Smooth muscle cell (in vitro differentiated cells): Measurements from ENCODE around the gene OR6J1. TPM values are rescaled to one million over a fixed set of nuclear protein-coding genes. Genes with fewer than 3 reads are reported as not detected.

Experiments
- DNase-seq: peaks from one replicate; lab custom pipeline; 2025; ENCODE audit not compliant: unreplicated experiment; lab: John Stamatoyannopoulos, UW
- H2AFZ ChIP-seq: fragments of 200-600 bp; sonication (generic); 2 replicates; pipeline ENCODE4 v1.6.0; 2016; ENCODE audit warnings: antibody characterized with exemption, low read depth, mild to moderate bottlenecking
- H3F3A ChIP-seq: fragments of 200-600 bp; sonication (generic); 2 replicates; pipeline ENCODE4 v1.6.0; 2017; ENCODE audit warnings: antibody characterized with exemption, low read depth
- H3K27ac ChIP-seq: fragments of 200-600 bp; sonication (generic); 2 replicates; pipeline ENCODE4 v1.5.1; 2016; ENCODE audit warnings: low read depth, mild to moderate bottlenecking
- H3K27me3 ChIP-seq: fragments of 200-600 bp; sonication (generic); 2 replicates; pipeline ENCODE4 v1.6.1; 2016; ENCODE audit warnings: low read depth, mild to moderate bottlenecking
- H3K36me3 ChIP-seq: fragments of 200-600 bp; sonication (generic); 2 replicates; pipeline ENCODE4 v1.5.1; 2016; ENCODE audit warnings: low read depth
- H3K4me1 ChIP-seq: fragments of 200-600 bp; sonication (generic); 2 replicates; pipeline ENCODE4 v1.5.1; 2016; ENCODE audit warnings: low read depth
- H3K4me2 ChIP-seq: fragments of 200-600 bp; sonication (generic); 2 replicates; pipeline ENCODE4 v1.6.0; 2016; ENCODE audit warnings: mild to moderate bottlenecking
- H3K4me3 ChIP-seq: fragments of 200-600 bp; sonication (generic); 2 replicates; pipeline ENCODE4 v1.5.1; 2016; ENCODE audit warnings: mild to moderate bottlenecking
- H3K79me2 ChIP-seq: fragments of 200-600 bp; sonication (generic); 2 replicates; pipeline ENCODE4 v1.6.0; 2016; ENCODE audit warnings: low read depth, mild to moderate bottlenecking
- H3K9ac ChIP-seq: fragments of 200-600 bp; sonication (generic); 2 replicates; pipeline ENCODE4 v1.6.0; 2016; ENCODE audit warnings: low read depth
- H3K9me3 ChIP-seq: fragments of 200-600 bp; sonication (generic); replicated peaks from 2 replicates; pipeline ENCODE4 v1.5.1; 2016; ENCODE audit warnings: low read depth
- H4K20me1 ChIP-seq: fragments of 200-600 bp; sonication (generic); 2 replicates; pipeline ENCODE4 v1.6.0; 2016; ENCODE audit warnings: low read depth
- CTCF ChIP-seq: fragments of 200-600 bp; sonication (generic); IDR thresholded peaks from 2 replicates; pipeline ENCODE4 v1.5.1; 2017; ENCODE audit warnings: borderline replicate concordance, mild to moderate bottlenecking, antibody characterized with exemption; ENCODE audit not compliant: insufficient read depth, poor library complexity, severe bottlenecking
- WGBS: methylation state at CpG from one replicate; pipeline ENCODE4 v1.1.7; 2016; ENCODE audit warnings: low lambda C conversion rate; 5-methylcytosine and 5-hydroxymethylcytosine counted together
- polyA plus RNA-seq: library from polyadenylated mRNA; unstranded; fragments of >200 nt; fragmentation: Nextera tagmentation; extraction: Ambion mirVana; gene quantifications from 2 replicates; pipeline ENCODE4 v1.2.1, GENCODE V29; 2016
- total RNA-seq: library from RNA; depleted of rRNA; stranded (reverse); fragments of >200 nt; gene quantifications from 2 replicates; pipeline ENCODE4 v1.2.3, GENCODE V29; 2014

OR6J1 gene
- total and polyA plus RNA-seq, 2 experiments from 2014 or later: not detected

GRCh38 chr14:22634233-22634900, 9.8 kb downstream of the OR6J1 start:
- no peak overlapping the region for H2AFZ ChIP-seq
- WGBS: 87% methylated on average over 8 of the region's 8 CpGs
- no peaks in the 10 kb centered on the region for H4K20me1 ChIP-seq
- no peaks in the 10 kb centered on the region for H3K4me1 ChIP-seq
- H3K9me3 ChIP-seq: no peaks in the 10 kb centered on the region
- no peaks in the 10 kb centered on the region for H3K27me3 ChIP-seq
- H3K4me3 ChIP-seq: no peak overlapping the region
- H3K9ac ChIP-seq: no peak overlapping the region
- H3K36me3 ChIP-seq: no peaks in the 10 kb centered on the region
- H3K4me2 ChIP-seq: no peak overlapping the region
- H3K79me2 ChIP-seq: no peaks in the 10 kb centered on the region
- DNase-seq: no peak
- no peaks in the 10 kb centered on the region for H3F3A ChIP-seq
- no peak overlapping the region for H3K27ac ChIP-seq
- no peak for TF ChIP-seq CTCF

GRCh38 chr14:22630486-22630885, 13.7 kb downstream of the OR6J1 start:
- Histone ChIP-seq H3K4me3 (no peak overlapping the region), H4K20me1 (no peaks in the 10 kb centered on the region), H2AFZ (no peak overlapping the region), H3K9me3 (no peaks in the 10 kb centered on the region), H3K79me2 (no peaks in the 10 kb centered on the region), H3K4me1 (no peaks in the 10 kb centered on the region), H3K27me3 (no peaks in the 10 kb centered on the region), H3K27ac (no peak overlapping the region), H3F3A (no peaks in the 10 kb centered on the region), H3K36me3 (no peaks in the 10 kb centered on the region), H3K9ac (no peak overlapping the region), H3K4me2 (no peak overlapping the region)
- no peak for TF ChIP-seq CTCF
- no peak for DNase-seq
- 92% methylated on average over 2 of the region's 2 CpGs for WGBS

DNA sequence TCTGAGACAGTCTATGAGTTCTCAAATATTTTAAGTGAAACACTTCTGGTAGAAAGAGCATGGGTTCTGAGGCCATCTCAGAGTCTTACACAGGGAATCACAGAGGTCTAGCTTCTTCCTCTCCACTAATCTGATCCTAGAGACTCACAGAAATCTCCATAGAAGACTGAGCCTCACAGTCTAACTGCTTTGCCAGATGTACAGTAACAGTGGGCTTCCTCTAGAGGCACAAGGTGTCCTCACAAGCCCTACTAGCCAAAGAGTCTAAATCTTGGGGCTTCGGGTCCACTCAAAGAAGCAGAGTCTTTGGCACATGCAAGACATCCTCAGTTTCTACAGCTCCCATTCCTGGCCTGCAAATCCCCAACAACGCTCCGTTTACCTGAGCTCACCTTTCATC, 14.1 kb downstream of the OR6J1 start:
- Histone ChIP-seq H2AFZ (no peak overlapping the region), H3K9me3 (no peaks in the 10 kb centered on the region), H3K79me2 (no peaks in the 10 kb centered on the region), H3K4me1 (no peaks in the 10 kb centered on the region), H4K20me1 (no peaks in the 10 kb centered on the region), H3K4me3 (no peak overlapping the region), H3K27ac (no peak overlapping the region), H3K9ac (no peak overlapping the region), H3K27me3 (no peaks in the 10 kb centered on the region), H3K36me3 (no peaks in the 10 kb centered on the region), H3K4me2 (no peak overlapping the region), H3F3A (no peaks in the 10 kb centered on the region)
- 99% methylated on average over 3 of the region's 3 CpGs for WGBS
- no peak for TF ChIP-seq CTCF
- no peak for DNase-seq

DNA sequence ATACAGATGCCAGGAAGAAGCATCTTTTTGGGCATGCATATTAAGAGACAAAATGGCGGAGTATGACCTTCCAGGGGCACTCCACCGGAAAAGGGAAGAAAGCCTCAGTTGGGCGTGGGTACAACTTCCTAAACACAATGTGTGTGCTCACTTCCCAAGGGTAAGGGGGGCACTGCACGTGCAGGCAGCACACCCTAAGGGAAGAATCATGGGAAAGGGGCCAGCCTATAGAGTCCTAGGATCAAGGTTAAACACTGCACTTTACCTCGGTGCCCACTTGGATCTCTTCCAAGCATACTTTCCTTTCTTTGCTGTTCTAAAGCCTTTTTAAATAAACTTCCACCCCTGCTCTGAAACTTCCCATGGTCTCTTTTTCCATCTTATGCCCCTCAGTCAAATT, 14.8 kb downstream of the OR6J1 start:
- Histone ChIP-seq H3K36me3 (no peaks in the 10 kb centered on the region), H3K4me1 (no peaks in the 10 kb centered on the region), H2AFZ (no peak overlapping the region), H3K9me3 (no peaks in the 10 kb centered on the region), H3K27ac (no peak overlapping the region), H3K4me2 (no peak overlapping the region), H3F3A (no peaks in the 10 kb centered on the region), H4K20me1 (no peaks in the 10 kb centered on the region), H3K79me2 (no peaks in the 10 kb centered on the region), H3K9ac (no peak overlapping the region), H3K27me3 (no peaks in the 10 kb centered on the region), H3K4me3 (no peak overlapping the region)
- no peak for DNase-seq
- no peak for TF ChIP-seq CTCF
- WGBS: 96% methylated on average over 5 of the region's 5 CpGs
